ENCODE results near the gene STK16. TPM values are rescaled to one million over a fixed set of nuclear protein-coding genes. Genes with fewer than 3 reads are reported as not detected.

Gene STK16, protein sequence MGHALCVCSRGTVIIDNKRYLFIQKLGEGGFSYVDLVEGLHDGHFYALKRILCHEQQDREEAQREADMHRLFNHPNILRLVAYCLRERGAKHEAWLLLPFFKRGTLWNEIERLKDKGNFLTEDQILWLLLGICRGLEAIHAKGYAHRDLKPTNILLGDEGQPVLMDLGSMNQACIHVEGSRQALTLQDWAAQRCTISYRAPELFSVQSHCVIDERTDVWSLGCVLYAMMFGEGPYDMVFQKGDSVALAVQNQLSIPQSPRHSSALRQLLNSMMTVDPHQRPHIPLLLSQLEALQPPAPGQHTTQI
- 64.9 and 96.5 TPM in 2 replicates for polyA plus RNA-seq
- polyA minus RNA-seq, result 20.7 and 20.8 TPM in 2 replicates

DNA sequence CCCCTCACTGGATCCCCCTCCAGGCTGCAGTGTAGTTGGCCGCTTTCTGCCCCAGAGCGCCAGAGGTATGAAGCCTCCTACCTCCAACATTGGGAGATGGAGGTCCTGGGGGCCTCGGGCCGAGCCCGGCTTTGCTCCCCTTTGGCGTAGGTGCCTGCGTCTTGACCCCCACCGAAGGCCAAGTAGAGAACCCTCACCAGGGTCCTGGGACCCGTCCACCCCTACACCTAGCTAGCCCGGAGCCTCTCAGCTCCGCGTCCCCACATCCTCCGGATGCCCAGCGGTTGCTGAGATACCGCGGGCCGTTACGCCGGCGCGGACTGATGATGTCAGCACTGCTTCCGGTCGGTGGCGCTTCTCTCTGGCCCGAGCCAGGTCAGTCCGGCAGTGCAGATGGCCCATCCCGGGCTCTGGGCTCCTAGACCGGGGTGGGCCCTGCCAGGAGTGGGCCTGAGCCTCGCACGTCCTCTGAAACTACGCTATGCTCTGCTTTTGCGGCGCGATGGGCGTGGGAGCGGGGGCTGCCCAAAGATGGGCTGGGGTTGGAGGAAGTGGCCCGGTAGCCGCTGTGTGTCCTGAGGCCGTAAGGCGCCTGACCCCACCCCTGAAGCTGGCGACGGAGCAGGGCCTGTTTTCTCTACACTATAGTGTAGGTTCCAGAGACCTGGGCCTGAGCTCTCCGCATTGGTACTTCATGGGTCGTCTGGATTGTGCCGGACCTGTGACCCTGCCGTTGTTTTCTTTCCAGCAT lies at the start of gene STK16, which contains the start of gene GLB1L:
TSS of gene STK16 (plus strand) at position 332 of the 751 bp plus-strand sequence. CDS start 521 bp downstream, outside the sequence.
TSS of gene GLB1L (minus strand) at position 297 of the 751 bp plus-strand sequence. CDS start 1,871 bp downstream, outside the sequence.
- no peaks in the 10 kb centered on the region for H4K20me1 ChIP-seq (ENCODE audit: insufficient read depth)
- peak within 1 kb of the TSS; percentile 85 for H3K4me3 ChIP-seq (ENCODE audit: low read length)
- H3F3A ChIP-seq (ENCODE audit: insufficient read depth, low read length, poor library complexity, severe bottlenecking), result no peaks in the 10 kb centered on the region
- peak within 1 kb of the TSS; percentile 81 for H2AFZ ChIP-seq (ENCODE audit: low read depth, low read length)
- peak within 1 kb of the TSS; percentile 99 for H3K4me2 ChIP-seq (ENCODE audit: low read length)
- H3K27ac ChIP-seq (ENCODE audit: low read length), result peak within 1 kb of the TSS; percentile 81
- H3K9ac ChIP-seq (ENCODE audit: low read length), result peak within 1 kb of the TSS; percentile 97
- no peaks in the 10 kb centered on the region for H3K27me3 ChIP-seq (ENCODE audit: insufficient read depth, low read depth, low read length)
- H3K36me3 ChIP-seq (ENCODE audit: insufficient read depth, low read length), result peaks cover 8% of the 10 kb centered on the region
- no peaks in the 10 kb centered on the region for H3K9me2 ChIP-seq (ENCODE audit: insufficient read depth, low read length)
- H3K79me2 ChIP-seq (replicated peaks; ENCODE audit: insufficient read depth, low read length), result peaks cover 12% of the 10 kb centered on the region
- TF ChIP-seq, protein P1, sequence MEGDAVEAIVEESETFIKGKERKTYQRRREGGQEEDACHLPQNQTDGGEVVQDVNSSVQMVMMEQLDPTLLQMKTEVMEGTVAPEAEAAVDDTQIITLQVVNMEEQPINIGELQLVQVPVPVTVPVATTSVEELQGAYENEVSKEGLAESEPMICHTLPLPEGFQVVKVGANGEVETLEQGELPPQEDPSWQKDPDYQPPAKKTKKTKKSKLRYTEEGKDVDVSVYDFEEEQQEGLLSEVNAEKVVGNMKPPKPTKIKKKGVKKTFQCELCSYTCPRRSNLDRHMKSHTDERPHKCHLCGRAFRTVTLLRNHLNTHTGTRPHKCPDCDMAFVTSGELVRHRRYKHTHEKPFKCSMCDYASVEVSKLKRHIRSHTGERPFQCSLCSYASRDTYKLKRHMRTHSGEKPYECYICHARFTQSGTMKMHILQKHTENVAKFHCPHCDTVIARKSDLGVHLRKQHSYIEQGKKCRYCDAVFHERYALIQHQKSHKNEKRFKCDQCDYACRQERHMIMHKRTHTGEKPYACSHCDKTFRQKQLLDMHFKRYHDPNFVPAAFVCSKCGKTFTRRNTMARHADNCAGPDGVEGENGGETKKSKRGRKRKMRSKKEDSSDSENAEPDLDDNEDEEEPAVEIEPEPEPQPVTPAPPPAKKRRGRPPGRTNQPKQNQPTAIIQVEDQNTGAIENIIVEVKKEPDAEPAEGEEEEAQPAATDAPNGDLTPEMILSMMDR (IDR thresholded peaks at IDR 0.05; ENCODE audit: poor library complexity, severe bottlenecking), result no peak
- TF ChIP-seq RAD21 (conservative IDR thresholded peaks at IDR 0.05) (no peak), MXI1 (conservative IDR thresholded peaks at IDR 0.05; ENCODE audit: poor library complexity, severe bottlenecking) (peak; percentile 87), EZH2 (IDR thresholded peaks at IDR 0.05; ENCODE audit: borderline replicate concordance, insufficient read depth, low read length, poor library complexity, severe bottlenecking) (no peak), EP300 (conservative IDR thresholded peaks at IDR 0.05; ENCODE audit: poor library complexity, severe bottlenecking) (peak; percentile 69), POLR2AphosphoS5 (IDR thresholded peaks at IDR 0.05) (peak; percentile 90), TAF1 (IDR thresholded peaks at IDR 0.05; ENCODE audit: low read depth) (peak; percentile 64), SMC3 (conservative IDR thresholded peaks at IDR 0.05; ENCODE audit: poor library complexity) (peak; percentile 56)
- TF ChIP-seq, protein P2, sequence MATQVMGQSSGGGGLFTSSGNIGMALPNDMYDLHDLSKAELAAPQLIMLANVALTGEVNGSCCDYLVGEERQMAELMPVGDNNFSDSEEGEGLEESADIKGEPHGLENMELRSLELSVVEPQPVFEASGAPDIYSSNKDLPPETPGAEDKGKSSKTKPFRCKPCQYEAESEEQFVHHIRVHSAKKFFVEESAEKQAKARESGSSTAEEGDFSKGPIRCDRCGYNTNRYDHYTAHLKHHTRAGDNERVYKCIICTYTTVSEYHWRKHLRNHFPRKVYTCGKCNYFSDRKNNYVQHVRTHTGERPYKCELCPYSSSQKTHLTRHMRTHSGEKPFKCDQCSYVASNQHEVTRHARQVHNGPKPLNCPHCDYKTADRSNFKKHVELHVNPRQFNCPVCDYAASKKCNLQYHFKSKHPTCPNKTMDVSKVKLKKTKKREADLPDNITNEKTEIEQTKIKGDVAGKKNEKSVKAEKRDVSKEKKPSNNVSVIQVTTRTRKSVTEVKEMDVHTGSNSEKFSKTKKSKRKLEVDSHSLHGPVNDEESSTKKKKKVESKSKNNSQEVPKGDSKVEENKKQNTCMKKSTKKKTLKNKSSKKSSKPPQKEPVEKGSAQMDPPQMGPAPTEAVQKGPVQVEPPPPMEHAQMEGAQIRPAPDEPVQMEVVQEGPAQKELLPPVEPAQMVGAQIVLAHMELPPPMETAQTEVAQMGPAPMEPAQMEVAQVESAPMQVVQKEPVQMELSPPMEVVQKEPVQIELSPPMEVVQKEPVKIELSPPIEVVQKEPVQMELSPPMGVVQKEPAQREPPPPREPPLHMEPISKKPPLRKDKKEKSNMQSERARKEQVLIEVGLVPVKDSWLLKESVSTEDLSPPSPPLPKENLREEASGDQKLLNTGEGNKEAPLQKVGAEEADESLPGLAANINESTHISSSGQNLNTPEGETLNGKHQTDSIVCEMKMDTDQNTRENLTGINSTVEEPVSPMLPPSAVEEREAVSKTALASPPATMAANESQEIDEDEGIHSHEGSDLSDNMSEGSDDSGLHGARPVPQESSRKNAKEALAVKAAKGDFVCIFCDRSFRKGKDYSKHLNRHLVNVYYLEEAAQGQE (IDR thresholded peaks at IDR 0.05; ENCODE audit: borderline replicate concordance), result no peak
- no peaks in the 10 kb centered on the region for H3K9me3 ChIP-seq (ENCODE audit: low read length)

DNA sequence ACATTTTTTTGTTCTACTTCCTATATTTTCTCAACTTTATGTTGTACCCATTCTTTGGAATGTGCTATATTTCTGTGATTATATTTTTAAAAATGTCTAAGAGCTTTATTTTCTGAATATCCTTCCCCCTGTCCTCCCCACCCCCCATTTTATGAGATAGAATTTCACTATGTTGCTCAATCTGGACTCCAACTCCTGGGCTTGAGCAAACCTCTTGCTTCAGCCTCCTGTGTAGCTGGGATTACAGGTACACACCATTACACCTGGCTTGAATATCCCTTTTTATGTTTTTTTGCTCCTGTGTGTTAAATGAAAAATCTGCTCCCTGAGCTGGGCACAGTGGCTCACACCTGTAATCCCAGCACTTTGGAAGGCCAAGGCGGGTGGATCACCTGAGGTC lies 47.9 kb upstream of the STK16 start:
- H3K9me3 ChIP-seq (ENCODE audit: low read length), result no peaks in the 10 kb centered on the region
- no peaks in the 10 kb centered on the region for H4K20me1 ChIP-seq (ENCODE audit: insufficient read depth)
- H3K79me2 ChIP-seq (replicated peaks; ENCODE audit: insufficient read depth, low read length), result no peaks in the 10 kb centered on the region
- H3K4me3 ChIP-seq (ENCODE audit: low read length), result no peak overlapping the region
- H3K27ac ChIP-seq (ENCODE audit: low read length), result no peak overlapping the region
- no peak overlapping the region for H2AFZ ChIP-seq (ENCODE audit: low read depth, low read length)
- H3K4me2 ChIP-seq (ENCODE audit: low read length), result no peak overlapping the region
- H3K9me2 ChIP-seq (ENCODE audit: insufficient read depth, low read length), result no peaks in the 10 kb centered on the region
- H3F3A ChIP-seq (ENCODE audit: insufficient read depth, low read length, poor library complexity, severe bottlenecking), result no peaks in the 10 kb centered on the region
- no peaks in the 10 kb centered on the region for H3K27me3 ChIP-seq (ENCODE audit: insufficient read depth, low read depth, low read length)
- H3K36me3 ChIP-seq (ENCODE audit: insufficient read depth, low read length), result no peaks in the 10 kb centered on the region
- TF ChIP-seq RAD21 (conservative IDR thresholded peaks at IDR 0.05), result no peak
- TF ChIP-seq, protein P1 (IDR thresholded peaks at IDR 0.05; ENCODE audit: poor library complexity, severe bottlenecking), result no peak
- no peak for TF ChIP-seq EP300 (conservative IDR thresholded peaks at IDR 0.05; ENCODE audit: poor library complexity, severe bottlenecking)
- TF ChIP-seq SMC3 (conservative IDR thresholded peaks at IDR 0.05; ENCODE audit: poor library complexity), result no peak
- TF ChIP-seq, protein P2 (IDR thresholded peaks at IDR 0.05; ENCODE audit: borderline replicate concordance), result no peak
- TF ChIP-seq MXI1 (conservative IDR thresholded peaks at IDR 0.05; ENCODE audit: poor library complexity, severe bottlenecking), result no peak
- no peak for TF ChIP-seq TAF1 (IDR thresholded peaks at IDR 0.05; ENCODE audit: low read depth)
- no peak for TF ChIP-seq POLR2AphosphoS5 (IDR thresholded peaks at IDR 0.05)
- no peak for TF ChIP-seq EZH2 (IDR thresholded peaks at IDR 0.05; ENCODE audit: borderline replicate concordance, insufficient read depth, low read length, poor library complexity, severe bottlenecking)
- no peak overlapping the region for H3K9ac ChIP-seq (ENCODE audit: low read length)

All from neural cell (in vitro differentiated cells).